ENCODE results near the gene BMI1.
"Not testable (repeated sequence)": the region's sequence is repeated elsewhere in the genome, so short reads cannot be mapped to it uniquely, and the experiment has no call there.

BMI1 gene

GRCh38 chr10:22320591-22321155 is at the start of gene BMI1:
Gene BMI1, plus strand, starts transcription at chr10:22321099. Its CDS starts 5,351 bp downstream, at chr10:22326450.
- no peak for DNase-seq (ENCODE audit: low read depth)

GRCh38 chr10:22271786-22272185 is 49.1 kb upstream of the BMI1 start:
- DNase-seq (ENCODE audit: low read depth): no peak

GRCh38 chr10:22278441-22278782 is 42.5 kb upstream of the BMI1 start:
- no peak for DNase-seq (ENCODE audit: low read depth)

GRCh38 chr10:22280078-22280477 is 40.8 kb upstream of the BMI1 start:
- DNase-seq (ENCODE audit: low read depth): no peak

GRCh38 chr10:22285130-22285529 is 35.8 kb upstream of the BMI1 start:
- no peak for DNase-seq (ENCODE audit: low read depth)

- DNase-seq (ENCODE audit: low read depth): no peak
These were observed 27.0 kb upstream of the BMI1 start for GRCh38 chr10:22293747-22294404.

- DNase-seq (ENCODE audit: low read depth): no peak
These were observed 26.2 kb upstream of the BMI1 start for GRCh38 chr10:22294694-22295093.

- no peak for DNase-seq (ENCODE audit: low read depth)
These were observed 19.7 kb upstream of the BMI1 start for GRCh38 chr10:22301193-22301592.

GRCh38 chr10:22303461-22303860 is 17.4 kb upstream of the BMI1 start:
- DNase-seq (ENCODE audit: low read depth): no peak

- DNase-seq (ENCODE audit: low read depth): no peak
These were observed 15.2 kb upstream of the BMI1 start for GRCh38 chr10:22305721-22306120.

GRCh38 chr10:22308390-22308789 is 12.5 kb upstream of the BMI1 start:
- no peak for DNase-seq (ENCODE audit: low read depth)

GRCh38 chr10:22309180-22310000 is 11.5 kb upstream of the BMI1 start:
- DNase-seq (ENCODE audit: low read depth): no peak

- DNase-seq (ENCODE audit: low read depth): not testable (repeated sequence)
These were observed 10.9 kb upstream of the BMI1 start for GRCh38 chr10:22310012-22310411.

GRCh38 chr10:22310928-22311327 is 10.0 kb upstream of the BMI1 start:
- DNase-seq (ENCODE audit: low read depth): no peak

GRCh38 chr10:22314852-22315251 is 6.0 kb upstream of the BMI1 start:
- no peak for DNase-seq (ENCODE audit: low read depth)

GRCh38 chr10:22315455-22316285 is 5.2 kb upstream of the BMI1 start:
- DNase-seq (ENCODE audit: low read depth): no peak

GRCh38 chr10:22316286-22317075 is 4.4 kb upstream of the BMI1 start, which contains the start of gene COMMD3:
Gene COMMD3, plus strand, starts transcription at chr10:22316388. Its CDS starts 30 bp downstream, at chr10:22316418.
- DNase-seq (ENCODE audit: low read depth): no peak

GRCh38 chr10:22317076-22317370 is 3.9 kb upstream of the BMI1 start:
- DNase-seq (ENCODE audit: low read depth): no peak

GRCh38 chr10:22317771-22318565 is 2.9 kb upstream of the BMI1 start:
- no peak for DNase-seq (ENCODE audit: low read depth)

- DNase-seq (ENCODE audit: low read depth): no peak
These were observed 2.1 kb upstream of the BMI1 start for GRCh38 chr10:22318772-22319171.

- DNase-seq (ENCODE audit: low read depth): no peak
These were observed 1.3 kb upstream of the BMI1 start for GRCh38 chr10:22319547-22319979.
